PC-3 (cell line): ENCODE results near the gene IL9. TPM values are rescaled to one million over a fixed set of nuclear protein-coding genes. Genes with fewer than 3 reads are reported as not detected.

Experiments used
- ATAC-seq: fragments of 200-7000 bp; cut with Tn5 transposase; 2 replicates; pipeline ENCODE4 v1.9.1; 2020; ENCODE audit warnings: mild to moderate bottlenecking, moderate library complexity
- BruUV-seq: library from RNA; stranded (reverse); fragments of 400-500 nt; replicated peaks from 2 replicates; lab custom pipeline; 2021; lab: Mats Ljungman, UMichigan
- CTCF ChIA-PET: fragments of 300-600 bp; sonication (Branson Sonifier 250); formaldehyde crosslinking; loops from one replicate; lab custom pipeline; 2022; ENCODE audit warnings: antibody characterized with exemption; lab: Charles Lee
- POLR2A ChIA-PET: fragments of 300-600 bp; sonication (Branson Sonifier 250); formaldehyde crosslinking; loops from one replicate; lab custom pipeline; 2022; ENCODE audit warnings: antibody characterized with exemption; ENCODE audit not compliant: unreplicated experiment; lab: Charles Lee
- DNase-seq: peaks from one replicate; pipeline ENCODE4 v3.0.0-alpha.2; 2015
- H2AFZ ChIP-seq: fragments of 300-600 bp; sonication (generic); 2 replicates; pipeline ENCODE4 v1.6.0; 2016; ENCODE audit warnings: antibody characterized with exemption, low read length
- H3F3A ChIP-seq: fragments of 300-600 bp; sonication (generic); one replicate; pipeline ENCODE4 v1.6.0; 2017; ENCODE audit warnings: antibody characterized with exemption, low read length, control low read depth, mild to moderate bottlenecking; ENCODE audit not compliant: unreplicated experiment
- H3K27ac ChIP-seq: fragments of 300-600 bp; sonication (generic); 2 replicates; pipeline ENCODE4 v1.5.1; 2016; ENCODE audit warnings: mild to moderate bottlenecking, low read length
- H3K27me3 ChIP-seq: fragments of 300-600 bp; sonication (generic); 2 replicates; pipeline ENCODE4 v1.6.1; 2016; ENCODE audit warnings: low read length, mixed read lengths
- H3K36me3 ChIP-seq: fragments of 300-600 bp; sonication (generic); 2 replicates; pipeline ENCODE4 v1.6.1; 2016; ENCODE audit warnings: low read depth, mixed run types, low read length, mixed read lengths
- H3K4me1 ChIP-seq: fragments of 300-600 bp; sonication (generic); 2 replicates; pipeline ENCODE4 v1.5.1; 2016; ENCODE audit warnings: low read length; ENCODE audit not compliant: insufficient read depth
- H3K4me2 ChIP-seq: fragments of 300-600 bp; sonication (generic); 2 replicates; pipeline ENCODE4 v1.6.0; 2016; ENCODE audit warnings: low read length
- H3K4me3 ChIP-seq: fragments of 300-600 bp; sonication (generic); 2 replicates; pipeline ENCODE4 v1.5.1; 2016; ENCODE audit warnings: mild to moderate bottlenecking, low read length, mixed read lengths
- H3K79me2 ChIP-seq: fragments of 300-600 bp; sonication (generic); 2 replicates; pipeline ENCODE4 v1.6.1; 2017; ENCODE audit warnings: low read length, mixed read lengths
- H3K9ac ChIP-seq: fragments of 300-600 bp; sonication (generic); 2 replicates; pipeline ENCODE4 v1.6.0; 2016; ENCODE audit warnings: mild to moderate bottlenecking, low read length
- H3K9me2 ChIP-seq: fragments of 300-600 bp; sonication (generic); replicated peaks from 2 replicates; pipeline ENCODE4 v1.6.1; 2016; ENCODE audit warnings: mixed run types, low read length, mixed read lengths
- H3K9me3 ChIP-seq: fragments of 300-600 bp; sonication (generic); 2 replicates; pipeline ENCODE4 v1.6.1; 2016; ENCODE audit warnings: low read length, mixed read lengths
- H4K20me1 ChIP-seq: fragments of 300-600 bp; sonication (generic); 2 replicates; pipeline ENCODE4 v1.6.1; 2016; ENCODE audit warnings: low read length, mixed read lengths
- EZH2 ChIP-seq: fragments of 300-600 bp; sonication (generic); IDR thresholded peaks from one replicate; pipeline ENCODE4 v1.6.1; 2017; ENCODE audit warnings: antibody characterized with exemption, mild to moderate bottlenecking, low read length; ENCODE audit not compliant: unreplicated experiment
- EZH2phosphoT487 ChIP-seq: fragments of 300-600 bp; sonication (generic); IDR thresholded peaks from 2 replicates; pipeline ENCODE4 v1.6.1; 2018; ENCODE audit warnings: mild to moderate bottlenecking, antibody characterized with exemption, low read length, borderline replicate concordance
- intact Hi-C: fragments of 100-400 bp; cut with micrococcal nuclease; formaldehyde crosslinking; loops from 2 replicates; pipeline ENCODE4 v1.9.0; 2023
- total RNA-seq: library from RNA; depleted of rRNA; stranded (reverse); fragments of >200 nt; gene quantifications from 2 replicates; pipeline ENCODE4 v1.2.3, GENCODE V29; 2014
- TF ChIP-seq, protein P1 (sequence below): fragments of 300-600 bp; sonication (generic); conservative IDR thresholded peaks from 2 replicates; pipeline ENCODE4 v1.5.1; 2017; ENCODE audit warnings: antibody characterized with exemption, low read depth, mild to moderate bottlenecking, low read length

The IL9 gene
- total RNA-seq, 1 experiment from 2014 or later: not detected

DNA sequence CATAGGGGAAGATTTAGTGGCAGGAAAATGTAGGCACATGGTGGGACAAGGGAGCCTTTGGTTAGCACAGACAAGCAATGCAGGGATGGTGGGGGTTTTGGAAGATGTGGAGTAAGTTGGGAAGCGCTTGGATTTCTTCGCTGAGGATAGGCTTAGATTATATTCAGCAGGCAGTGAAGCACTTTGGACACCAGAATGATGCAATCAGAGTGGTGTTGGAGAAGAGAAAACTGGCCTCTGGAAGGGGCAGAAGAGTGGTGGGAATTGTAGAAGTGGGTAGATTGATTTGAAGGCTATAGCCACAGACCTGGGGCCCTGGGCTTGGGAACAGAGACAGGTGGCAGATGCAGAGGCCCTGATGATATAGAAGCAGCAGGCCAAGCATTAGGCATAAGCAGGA, 32.9 kb downstream of the IL9 start:
- DNase-seq: no peak
- intact Hi-C loops: no loop called here
- POLR2A ChIA-PET: no interaction called here
- H2AFZ ChIP-seq: no peak overlapping the region
- no peaks in the 10 kb centered on the region for H4K20me1 ChIP-seq
- H3K27me3 ChIP-seq: peaks cover 13% of the 10 kb centered on the region; the same call in 1 of the 2 replicates
- TF ChIP-seq, protein P1, sequence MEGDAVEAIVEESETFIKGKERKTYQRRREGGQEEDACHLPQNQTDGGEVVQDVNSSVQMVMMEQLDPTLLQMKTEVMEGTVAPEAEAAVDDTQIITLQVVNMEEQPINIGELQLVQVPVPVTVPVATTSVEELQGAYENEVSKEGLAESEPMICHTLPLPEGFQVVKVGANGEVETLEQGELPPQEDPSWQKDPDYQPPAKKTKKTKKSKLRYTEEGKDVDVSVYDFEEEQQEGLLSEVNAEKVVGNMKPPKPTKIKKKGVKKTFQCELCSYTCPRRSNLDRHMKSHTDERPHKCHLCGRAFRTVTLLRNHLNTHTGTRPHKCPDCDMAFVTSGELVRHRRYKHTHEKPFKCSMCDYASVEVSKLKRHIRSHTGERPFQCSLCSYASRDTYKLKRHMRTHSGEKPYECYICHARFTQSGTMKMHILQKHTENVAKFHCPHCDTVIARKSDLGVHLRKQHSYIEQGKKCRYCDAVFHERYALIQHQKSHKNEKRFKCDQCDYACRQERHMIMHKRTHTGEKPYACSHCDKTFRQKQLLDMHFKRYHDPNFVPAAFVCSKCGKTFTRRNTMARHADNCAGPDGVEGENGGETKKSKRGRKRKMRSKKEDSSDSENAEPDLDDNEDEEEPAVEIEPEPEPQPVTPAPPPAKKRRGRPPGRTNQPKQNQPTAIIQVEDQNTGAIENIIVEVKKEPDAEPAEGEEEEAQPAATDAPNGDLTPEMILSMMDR: no peak
- TF ChIP-seq EZH2phosphoT487: no peak
- H3K4me3 ChIP-seq: no peak overlapping the region
- ATAC-seq: no peak
- no TSS peak for BruUV-seq
- H3F3A ChIP-seq: no peaks in the 10 kb centered on the region
- no peaks in the 10 kb centered on the region for H3K9me2 ChIP-seq
- H3K79me2 ChIP-seq: no peaks in the 10 kb centered on the region
- H3K9me3 ChIP-seq: no peaks in the 10 kb centered on the region
- no peak overlapping the region for H3K27ac ChIP-seq
- CTCF ChIA-PET: no interaction called here
- H3K9ac ChIP-seq: no peak overlapping the region
- H3K4me1 ChIP-seq: no peaks in the 10 kb centered on the region
- H3K36me3 ChIP-seq: no peaks in the 10 kb centered on the region
- no peak overlapping the region for H3K4me2 ChIP-seq

DNA sequence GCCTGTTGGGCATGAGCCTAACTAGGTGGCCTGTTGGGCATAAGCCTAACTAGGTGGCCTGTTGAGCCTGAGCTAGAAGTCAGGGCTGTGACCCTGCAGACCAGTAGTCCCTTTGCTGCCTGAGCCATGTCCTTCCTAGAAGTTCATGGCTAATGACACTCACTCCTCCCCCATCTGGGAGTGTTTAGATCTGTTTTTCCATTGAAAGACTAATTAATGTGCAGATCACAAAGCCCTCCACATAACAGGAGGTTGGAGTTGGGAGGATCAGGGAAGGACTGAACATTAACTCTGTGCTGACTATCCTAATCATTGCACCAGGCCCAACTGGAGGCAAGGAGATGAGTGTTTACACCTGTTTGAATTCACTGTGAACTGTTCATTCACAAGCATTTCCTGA, 33.6 kb downstream of the IL9 start:
- POLR2A ChIA-PET: no interaction called here
- Histone ChIP-seq H3K27ac (no peak overlapping the region), H3K4me2 (no peak overlapping the region), H3K36me3 (no peaks in the 10 kb centered on the region), H4K20me1 (no peaks in the 10 kb centered on the region), H2AFZ (no peak overlapping the region), H3K4me3 (no peak overlapping the region), H3K79me2 (no peaks in the 10 kb centered on the region), H3K9me3 (no peaks in the 10 kb centered on the region), H3K27me3 (peaks cover 6% of the 10 kb centered on the region; the same call in 1 of the 2 replicates), H3F3A (no peaks in the 10 kb centered on the region), H3K9ac (no peak overlapping the region), H3K9me2 (no peaks in the 10 kb centered on the region), H3K4me1 (no peaks in the 10 kb centered on the region)
- CTCF ChIA-PET: no interaction called here
- TF ChIP-seq EZH2phosphoT487 (no peak), EZH2 (no peak)
- TF ChIP-seq, protein P1: no peak
- ATAC-seq (no peak), DNase-seq (no peak)
- intact Hi-C loops: no loop called here
- no TSS peak for BruUV-seq

DNA sequence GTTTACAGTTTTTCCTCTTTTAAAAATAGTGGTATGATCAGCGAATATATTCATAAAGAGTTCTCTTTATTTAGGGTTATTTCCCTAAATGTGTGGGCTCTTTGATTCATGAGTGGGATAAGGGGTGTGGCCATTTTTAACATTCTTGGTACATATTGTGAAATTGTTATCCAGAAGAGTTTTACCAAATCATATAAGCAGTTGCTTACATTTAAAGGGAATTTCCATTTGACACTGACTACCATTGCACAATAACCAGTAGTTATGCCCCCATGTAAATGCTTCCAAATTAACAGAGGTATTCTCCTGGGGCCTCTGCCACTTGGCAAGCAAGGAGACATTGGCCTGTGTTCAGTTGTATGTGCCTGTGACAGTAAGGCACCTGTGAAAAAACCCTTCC, 34.0 kb downstream of the IL9 start:
- Histone ChIP-seq H3K9ac (no peak overlapping the region), H3K36me3 (no peaks in the 10 kb centered on the region), H3F3A (no peaks in the 10 kb centered on the region), H3K27me3 (peaks cover 5% of the 10 kb centered on the region; the same call in 1 of the 2 replicates), H3K4me3 (no peak overlapping the region), H2AFZ (no peak overlapping the region), H3K4me1 (no peaks in the 10 kb centered on the region), H3K79me2 (no peaks in the 10 kb centered on the region), H3K9me2 (no peaks in the 10 kb centered on the region), H3K9me3 (no peaks in the 10 kb centered on the region), H3K27ac (no peak overlapping the region), H3K4me2 (no peak overlapping the region), H4K20me1 (no peaks in the 10 kb centered on the region)
- ChIA-PET POLR2A (no interaction called here), CTCF (no interaction called here)
- no peak for ATAC-seq
- no peak for DNase-seq
- TF ChIP-seq, protein P1: no peak
- no peak for TF ChIP-seq EZH2
- TF ChIP-seq EZH2phosphoT487: no peak
- intact Hi-C loops: no loop called here
- BruUV-seq: no TSS peak
